Stimulated activated CD8-positive, alpha-beta memory T cell treated with anti-CD3 and anti-CD28 coated beads, Interleukin-15, amount 100 ng/mL, for 48 hours (primary cell): ENCODE data around the gene AK1.

Source experiments
- DNase-seq, 2 donors: peaks; one replicate each; pipeline ENCODE4 v3.0.0-alpha.2; 2020; ENCODE audit warnings: low read depth in 2 of 2

Gene AK1

DNA sequence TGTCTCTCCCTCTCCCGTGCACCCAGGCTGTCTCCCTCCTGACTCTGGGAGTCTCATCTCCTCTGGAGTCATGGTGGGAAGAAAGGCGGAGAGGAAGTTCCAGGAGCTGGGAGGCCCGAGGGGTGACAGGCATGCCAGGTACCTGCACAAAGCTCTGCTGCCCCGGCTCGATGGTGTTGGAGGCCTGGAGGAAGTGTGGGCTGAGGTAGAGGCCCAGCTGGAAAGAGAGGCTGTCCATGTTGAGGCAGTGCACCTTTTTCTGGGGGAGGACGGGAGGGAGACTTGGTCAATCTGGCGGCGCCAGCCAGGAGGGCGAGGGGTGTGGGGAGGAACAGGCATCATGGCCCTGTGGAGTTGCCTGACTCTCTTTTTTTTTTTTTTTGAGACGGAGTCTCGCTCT, 58.9 kb downstream of the AK1 start:
- DNase-seq, result no peak

DNA sequence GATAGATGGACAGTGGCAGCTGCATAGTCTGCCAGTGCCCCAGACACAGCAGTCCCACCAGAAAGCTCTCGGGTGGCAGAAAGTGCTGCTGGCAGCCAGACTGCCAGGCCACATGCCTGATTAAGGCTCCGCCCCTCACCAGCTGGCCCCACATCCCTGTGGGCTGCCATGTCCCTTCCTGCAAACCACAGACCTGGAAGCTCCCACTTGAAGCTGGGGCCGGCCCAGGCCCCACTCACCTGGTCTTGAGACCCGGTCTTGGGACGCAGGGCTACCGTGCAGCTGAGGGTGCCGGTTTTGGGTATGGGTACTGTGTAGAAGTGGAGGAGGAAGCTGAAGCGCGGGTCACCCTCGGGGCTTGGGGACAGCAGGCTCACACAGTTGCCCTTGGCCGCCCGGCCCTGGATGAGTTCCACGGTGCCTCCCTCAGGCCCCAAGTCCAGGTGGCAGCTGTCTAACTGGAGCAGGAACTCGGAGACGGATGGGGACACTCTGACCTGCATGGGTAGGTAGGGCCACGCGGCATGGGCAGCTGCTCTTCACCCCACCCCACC, 59.5 kb downstream of the AK1 start:
- DNase-seq, result no peak

DNA sequence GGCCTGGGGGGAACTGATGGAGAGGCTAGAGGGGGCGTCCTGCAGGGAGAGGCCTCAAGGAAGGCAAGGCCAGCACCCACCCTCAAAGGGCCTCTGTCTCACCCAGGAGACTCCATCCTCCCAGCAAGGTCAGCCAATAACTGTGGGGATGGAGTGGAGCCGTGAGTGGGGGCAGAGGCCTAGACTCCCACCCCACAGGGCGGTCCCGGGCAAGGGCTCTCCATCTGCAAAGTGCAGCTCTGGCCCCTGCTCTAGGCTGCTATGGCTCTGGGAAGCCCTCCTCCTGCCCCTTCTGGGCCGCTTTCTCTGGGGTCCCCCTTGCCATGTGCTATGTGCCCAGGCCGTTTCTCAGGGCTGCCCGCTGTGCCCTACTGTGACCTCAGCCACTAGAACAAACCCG, 60.7 kb downstream of the AK1 start:
- no peak for DNase-seq
